Tibial artery (tissue), 4 donors: ENCODE results near the gene FBXL17.

ENCODE experiments used
- DNase-seq, 2 donors: peaks; one replicate each; pipeline ENCODE4 v3.0.0-alpha.2; 2019
- H3K27ac ChIP-seq, 2 donors: fragments of 200-600 bp; sonication (generic) in 1 of 2; 1 replicate in 1 of 2; 2 replicates in 1 of 2; pipeline ENCODE4 v1.5.1; 2018 to 2019; ENCODE audit warnings: mild to moderate bottlenecking in 1 of 2
- H3K27me3 ChIP-seq, 2 donors: fragments of 200-600 bp; sonication (generic) in 1 of 2; one replicate each; pipeline versions ENCODE4 v1.5.1 to v1.6.0; 2016 to 2019
- H3K36me3 ChIP-seq, 3 donors: fragments of 200-600 bp; sonication (generic) in 2 of 3; one replicate each; pipeline ENCODE4 v1.5.1; 2016 to 2019; ENCODE audit warnings: mild to moderate bottlenecking in 2 of 3
- H3K4me1 ChIP-seq, 4 donors: fragments of 200-600 bp; sonication (generic) in 2 of 4; 1 replicate in 3 of 4; 2 replicates in 1 of 4; pipeline ENCODE4 v1.5.1; 2016 to 2019
- H3K4me3 ChIP-seq, 2 donors: fragments of 200-600 bp; sonication (generic) in 1 of 2; 1 replicate in 1 of 2; 2 replicates in 1 of 2; pipeline ENCODE4 v1.5.1; 2018 to 2019; ENCODE audit warnings: mild to moderate bottlenecking in 2 of 2
- H3K9me3 ChIP-seq, 3 donors: fragments of 200-600 bp; sonication (generic) in 1 of 3; one replicate each; pipeline ENCODE4 v1.5.1; 2016 to 2019
- intact Hi-C: fragments of 100-400 bp; cut with DNase I; formaldehyde crosslinking; loops from one replicate; pipeline ENCODE4 v1.15.0; 2023; ENCODE audit warnings: low total_unique reads
- TF ChIP-seq, protein P1 (sequence below), 2 experiments: fragments of 200-600 bp in 1 of 2; fragments of 450-650 bp in 1 of 2; IDR thresholded peaks; one replicate each; pipeline ENCODE4 v1.5.1; 2017 to 2019; ENCODE audit warnings: antibody characterized with exemption in 2 of 2, mild to moderate bottlenecking in 1 of 2, moderate library complexity in 1 of 2

Gene FBXL17

DNA sequence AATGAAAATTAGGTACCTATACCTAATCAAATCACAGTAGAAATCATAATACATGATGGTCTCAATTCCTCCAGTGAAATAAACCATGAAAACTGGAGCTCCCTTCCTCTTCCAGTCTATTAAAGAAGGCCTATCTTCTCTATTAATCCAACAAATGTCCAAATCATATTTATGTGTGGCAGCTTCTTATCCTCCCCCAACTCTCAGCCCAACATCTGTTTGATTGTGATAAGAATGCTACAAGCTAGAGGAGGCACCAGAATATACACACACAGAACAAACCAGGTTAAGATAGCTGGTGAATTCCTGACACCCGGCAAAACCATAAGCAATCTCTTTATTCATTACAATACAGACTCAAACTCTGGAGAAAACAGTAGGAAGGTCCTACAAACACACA is 110.8 kb downstream of the FBXL17 start:
- Histone ChIP-seq H3K4me3 (no peak overlapping the region), H3K9me3 (no peaks in the 10 kb centered on the region), H3K27ac (no peak overlapping the region), H3K36me3 (no peaks in the 10 kb centered on the region), H3K27me3 (no peaks in the 10 kb centered on the region), H3K4me1 (peaks cover 0 to 2% (median 0%) of the 10 kb centered on the region in 4 donors)
- DNase-seq = no peak
- intact Hi-C loops = no loop called here
- TF ChIP-seq, protein P1, sequence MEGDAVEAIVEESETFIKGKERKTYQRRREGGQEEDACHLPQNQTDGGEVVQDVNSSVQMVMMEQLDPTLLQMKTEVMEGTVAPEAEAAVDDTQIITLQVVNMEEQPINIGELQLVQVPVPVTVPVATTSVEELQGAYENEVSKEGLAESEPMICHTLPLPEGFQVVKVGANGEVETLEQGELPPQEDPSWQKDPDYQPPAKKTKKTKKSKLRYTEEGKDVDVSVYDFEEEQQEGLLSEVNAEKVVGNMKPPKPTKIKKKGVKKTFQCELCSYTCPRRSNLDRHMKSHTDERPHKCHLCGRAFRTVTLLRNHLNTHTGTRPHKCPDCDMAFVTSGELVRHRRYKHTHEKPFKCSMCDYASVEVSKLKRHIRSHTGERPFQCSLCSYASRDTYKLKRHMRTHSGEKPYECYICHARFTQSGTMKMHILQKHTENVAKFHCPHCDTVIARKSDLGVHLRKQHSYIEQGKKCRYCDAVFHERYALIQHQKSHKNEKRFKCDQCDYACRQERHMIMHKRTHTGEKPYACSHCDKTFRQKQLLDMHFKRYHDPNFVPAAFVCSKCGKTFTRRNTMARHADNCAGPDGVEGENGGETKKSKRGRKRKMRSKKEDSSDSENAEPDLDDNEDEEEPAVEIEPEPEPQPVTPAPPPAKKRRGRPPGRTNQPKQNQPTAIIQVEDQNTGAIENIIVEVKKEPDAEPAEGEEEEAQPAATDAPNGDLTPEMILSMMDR (IDR thresholded peaks at IDR 0.05) = no peak

- H3K36me3 ChIP-seq = no peaks in the 10 kb centered on the region
- TF ChIP-seq, protein P1 (IDR thresholded peaks at IDR 0.05) = no peak
- H3K4me1 ChIP-seq = peaks cover 0 to 9% (median 0%) of the 10 kb centered on the region in 4 donors
- no peak overlapping the region for H3K4me3 ChIP-seq
- H3K27ac ChIP-seq = no peak overlapping the region
- no peak for DNase-seq
- H3K27me3 ChIP-seq = no peaks in the 10 kb centered on the region
- no peaks in the 10 kb centered on the region for H3K9me3 ChIP-seq
- intact Hi-C loops = no loop called here
Observed at GRCh38 chr5:108266242-108266641, 115.7 kb downstream of the FBXL17 start.

DNA sequence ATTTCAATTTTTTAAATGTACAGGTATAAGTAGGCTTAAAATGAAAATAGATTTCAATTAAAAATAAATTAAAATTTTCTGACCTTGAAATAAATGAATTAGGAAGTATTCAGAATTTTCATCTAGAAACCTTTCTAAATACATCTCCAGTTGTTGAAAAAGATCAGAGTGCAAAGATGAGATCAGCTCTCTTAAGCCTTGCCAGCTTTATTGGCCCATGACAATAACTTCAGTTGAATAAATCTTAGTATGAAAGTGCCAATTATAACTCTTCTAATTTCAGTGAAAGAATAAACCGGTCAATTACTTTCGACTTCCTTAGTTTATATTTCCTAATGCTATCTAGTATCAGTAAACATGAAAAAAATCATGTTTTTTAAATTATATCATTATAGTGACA is 117.4 kb downstream of the FBXL17 start:
- peaks cover 0 to 9% (median 0%) of the 10 kb centered on the region in 4 donors for H3K4me1 ChIP-seq
- H3K27me3 ChIP-seq = no peaks in the 10 kb centered on the region
- TF ChIP-seq, protein P1 (IDR thresholded peaks at IDR 0.05) = no peak
- H3K36me3 ChIP-seq = no peaks in the 10 kb centered on the region
- DNase-seq = no peak
- H3K27ac ChIP-seq = no peak overlapping the region
- intact Hi-C loops = no loop called here
- no peak overlapping the region for H3K4me3 ChIP-seq
- H3K9me3 ChIP-seq = no peaks in the 10 kb centered on the region

- TF ChIP-seq, protein P1 (IDR thresholded peaks at IDR 0.05) = no peak
- H3K9me3 ChIP-seq = no peaks in the 10 kb centered on the region
- H3K27ac ChIP-seq = no peak overlapping the region
- H3K4me3 ChIP-seq = no peak overlapping the region
- H3K4me1 ChIP-seq = peaks cover 0 to 9% (median 0%) of the 10 kb centered on the region in 4 donors
- H3K36me3 ChIP-seq = no peaks in the 10 kb centered on the region
- H3K27me3 ChIP-seq = no peaks in the 10 kb centered on the region
- intact Hi-C loops = no loop called here
- DNase-seq = no peak
Observed at GRCh38 chr5:108263338-108263737, 118.6 kb downstream of the FBXL17 start.

- TF ChIP-seq, protein P1 (IDR thresholded peaks at IDR 0.05) = no peak
- H3K4me3 ChIP-seq = no peak overlapping the region
- H3K9me3 ChIP-seq = no peaks in the 10 kb centered on the region
- no peaks in the 10 kb centered on the region for H3K27me3 ChIP-seq
- H3K27ac ChIP-seq = no peak overlapping the region
- intact Hi-C loops = no loop called here
- no peak for DNase-seq
- peaks cover 0 to 9% (median 0%) of the 10 kb centered on the region in 4 donors for H3K4me1 ChIP-seq
- H3K36me3 ChIP-seq = no peaks in the 10 kb centered on the region
Observed at GRCh38 chr5:108260858-108261170, 121.1 kb downstream of the FBXL17 start.
